ENCODE data around the gene PLA2G10. TPM values are rescaled to one million over a fixed set of nuclear protein-coding genes. Genes with fewer than 3 reads are reported as not detected.

The PLA2G10 gene
- total and polyA plus RNA-seq, 9 of the 15 experiments (the other 6 are each of a cell fraction or from before 2014, with no cell fraction given): not detected

DNA sequence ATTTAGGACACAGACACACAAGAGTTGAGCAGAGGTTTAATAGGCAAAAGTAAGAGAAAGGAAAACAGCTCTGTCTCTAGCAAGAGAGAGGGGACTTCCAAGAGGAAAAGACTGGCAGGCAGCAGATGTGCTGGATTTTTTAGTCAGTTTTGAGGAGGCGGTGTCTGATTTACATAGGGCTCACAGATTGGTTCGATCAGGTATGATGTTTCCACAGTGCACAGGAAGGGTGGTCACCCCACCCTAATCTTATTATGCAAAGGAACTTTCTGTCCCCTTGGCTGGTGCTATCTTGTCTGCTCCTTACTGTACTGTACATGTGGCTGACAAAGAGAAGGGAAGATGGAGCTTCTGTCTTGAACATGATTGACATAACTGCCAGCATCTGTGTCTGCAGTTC is 36.0 kb downstream of the PLA2G10 start (continued):
- TF ChIP-seq, protein P1, sequence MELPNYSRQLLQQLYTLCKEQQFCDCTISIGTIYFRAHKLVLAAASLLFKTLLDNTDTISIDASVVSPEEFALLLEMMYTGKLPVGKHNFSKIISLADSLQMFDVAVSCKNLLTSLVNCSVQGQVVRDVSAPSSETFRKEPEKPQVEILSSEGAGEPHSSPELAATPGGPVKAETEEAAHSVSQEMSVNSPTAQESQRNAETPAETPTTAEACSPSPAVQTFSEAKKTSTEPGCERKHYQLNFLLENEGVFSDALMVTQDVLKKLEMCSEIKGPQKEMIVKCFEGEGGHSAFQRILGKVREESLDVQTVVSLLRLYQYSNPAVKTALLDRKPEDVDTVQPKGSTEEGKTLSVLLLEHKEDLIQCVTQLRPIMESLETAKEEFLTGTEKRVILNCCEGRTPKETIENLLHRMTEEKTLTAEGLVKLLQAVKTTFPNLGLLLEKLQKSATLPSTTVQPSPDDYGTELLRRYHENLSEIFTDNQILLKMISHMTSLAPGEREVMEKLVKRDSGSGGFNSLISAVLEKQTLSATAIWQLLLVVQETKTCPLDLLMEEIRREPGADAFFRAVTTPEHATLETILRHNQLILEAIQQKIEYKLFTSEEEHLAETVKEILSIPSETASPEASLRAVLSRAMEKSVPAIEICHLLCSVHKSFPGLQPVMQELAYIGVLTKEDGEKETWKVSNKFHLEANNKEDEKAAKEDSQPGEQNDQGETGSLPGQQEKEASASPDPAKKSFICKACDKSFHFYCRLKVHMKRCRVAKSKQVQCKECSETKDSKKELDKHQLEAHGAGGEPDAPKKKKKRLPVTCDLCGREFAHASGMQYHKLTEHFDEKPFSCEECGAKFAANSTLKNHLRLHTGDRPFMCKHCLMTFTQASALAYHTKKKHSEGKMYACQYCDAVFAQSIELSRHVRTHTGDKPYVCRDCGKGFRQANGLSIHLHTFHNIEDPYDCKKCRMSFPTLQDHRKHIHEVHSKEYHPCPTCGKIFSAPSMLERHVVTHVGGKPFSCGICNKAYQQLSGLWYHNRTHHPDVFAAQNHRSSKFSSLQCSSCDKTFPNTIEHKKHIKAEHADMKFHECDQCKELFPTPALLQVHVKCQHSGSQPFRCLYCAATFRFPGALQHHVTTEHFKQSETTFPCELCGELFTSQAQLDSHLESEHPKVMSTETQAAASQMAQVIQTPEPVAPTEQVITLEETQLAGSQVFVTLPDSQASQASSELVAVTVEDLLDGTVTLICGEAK (IDR thresholded peaks at IDR 0.05): no peak
- TF ChIP-seq, protein P1 (CRISPR knock-in tag; IDR thresholded peaks at IDR 0.05): no peak
- TF ChIP-seq, protein P2, sequence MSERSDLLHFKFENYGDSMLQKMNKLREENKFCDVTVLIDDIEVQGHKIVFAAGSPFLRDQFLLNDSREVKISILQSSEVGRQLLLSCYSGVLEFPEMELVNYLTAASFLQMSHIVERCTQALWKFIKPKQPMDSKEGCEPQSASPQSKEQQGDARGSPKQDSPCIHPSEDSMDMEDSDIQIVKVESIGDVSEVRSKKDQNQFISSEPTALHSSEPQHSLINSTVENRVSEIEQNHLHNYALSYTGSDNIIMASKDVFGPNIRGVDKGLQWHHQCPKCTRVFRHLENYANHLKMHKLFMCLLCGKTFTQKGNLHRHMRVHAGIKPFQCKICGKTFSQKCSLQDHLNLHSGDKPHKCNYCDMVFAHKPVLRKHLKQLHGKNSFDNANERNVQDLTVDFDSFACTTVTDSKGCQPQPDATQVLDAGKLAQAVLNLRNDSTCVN (CRISPR knock-in tag; IDR thresholded peaks at IDR 0.05): no peak
- TF ChIP-seq KAT2B (IDR thresholded peaks at IDR 0.05; ENCODE audit: low read depth, low read length): no peak
- peak; percentile 53; the same call in 1 of the 2 replicates for TF ChIP-seq EP400 (IDR thresholded peaks at IDR 0.05)
- TF ChIP-seq, protein P3, sequence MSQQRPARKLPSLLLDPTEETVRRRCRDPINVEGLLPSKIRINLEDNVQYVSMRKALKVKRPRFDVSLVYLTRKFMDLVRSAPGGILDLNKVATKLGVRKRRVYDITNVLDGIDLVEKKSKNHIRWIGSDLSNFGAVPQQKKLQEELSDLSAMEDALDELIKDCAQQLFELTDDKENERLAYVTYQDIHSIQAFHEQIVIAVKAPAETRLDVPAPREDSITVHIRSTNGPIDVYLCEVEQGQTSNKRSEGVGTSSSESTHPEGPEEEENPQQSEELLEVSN (IDR thresholded peaks at IDR 0.05; ENCODE audit: borderline replicate concordance in 1 of 2, extremely low read depth in 1 of 2, insufficient read depth in 1 of 2, insufficient read length in 1 of 2, low read depth in 1 of 2, low read length in 1 of 2, poor library complexity in 1 of 2, severe bottlenecking in 1 of 2): no peak
- TF ChIP-seq, protein P4, sequence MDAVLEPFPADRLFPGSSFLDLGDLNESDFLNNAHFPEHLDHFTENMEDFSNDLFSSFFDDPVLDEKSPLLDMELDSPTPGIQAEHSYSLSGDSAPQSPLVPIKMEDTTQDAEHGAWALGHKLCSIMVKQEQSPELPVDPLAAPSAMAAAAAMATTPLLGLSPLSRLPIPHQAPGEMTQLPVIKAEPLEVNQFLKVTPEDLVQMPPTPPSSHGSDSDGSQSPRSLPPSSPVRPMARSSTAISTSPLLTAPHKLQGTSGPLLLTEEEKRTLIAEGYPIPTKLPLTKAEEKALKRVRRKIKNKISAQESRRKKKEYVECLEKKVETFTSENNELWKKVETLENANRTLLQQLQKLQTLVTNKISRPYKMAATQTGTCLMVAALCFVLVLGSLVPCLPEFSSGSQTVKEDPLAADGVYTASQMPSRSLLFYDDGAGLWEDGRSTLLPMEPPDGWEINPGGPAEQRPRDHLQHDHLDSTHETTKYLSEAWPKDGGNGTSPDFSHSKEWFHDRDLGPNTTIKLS (IDR thresholded peaks at IDR 0.05; ENCODE audit: borderline replicate concordance, low read depth): peak; percentile 44; the same call in 1 of the 2 replicates
- TF ChIP-seq NRF1 (conservative IDR thresholded peaks at IDR 0.05 in 1 of 2, IDR thresholded peaks at IDR 0.05 in 1 of 2): 0 out of 4 replicates have a peak, but pooled peaks of 1 of the 2 experiments have one; percentile 35
- TF ChIP-seq MTA2 (IDR thresholded peaks at IDR 0.05; ENCODE audit: low read depth): no peak
- TF ChIP-seq SMC3 (conservative IDR thresholded peaks at IDR 0.05; ENCODE audit: insufficient read depth, low read depth, low read length): no peak
- no peak for TF ChIP-seq RB1 (IDR thresholded peaks at IDR 0.05; ENCODE audit: low read depth)
- no peak for TF ChIP-seq CBX3 (IDR thresholded peaks at IDR 0.05; ENCODE audit: borderline replicate concordance in 1 of 2, low read length in 2 of 2)
- no peak for TF ChIP-seq ZNF134 (CRISPR knock-in tag; conservative IDR thresholded peaks at IDR 0.05)
- TF ChIP-seq CBFA2T3 (IDR thresholded peaks at IDR 0.05): peak; percentile 36
- TF ChIP-seq NFE2 (IDR thresholded peaks at IDR 0.05; ENCODE audit: low read depth): no peak
- peak; percentile 92 for TF ChIP-seq MECOM (CRISPR knock-in tag; IDR thresholded peaks at IDR 0.05)
- no peak for TF ChIP-seq MAFK (IDR thresholded peaks at IDR 0.05; ENCODE audit: low read length)
